Natural killer cell (primary cell): Measurements from ENCODE around the gene HSPA5. TPM values are rescaled to one million over a fixed set of nuclear protein-coding genes. Genes with fewer than 3 reads are reported as not detected.
"Not testable (repeated sequence)": the region's sequence is repeated elsewhere in the genome, so short reads cannot be mapped to it uniquely, and the experiment has no call there.

Source experiments
- ATAC-seq, 3 donors: fragments of 150-1000 bp in 2 of 3; fragments of 200-7000 bp in 1 of 3; cut with Tn5 transposase; 1 replicate in 1 of 3; 2 replicates in 2 of 3; pipeline ENCODE4 v1.10.0; 2021; ENCODE audit warnings: mild to moderate bottlenecking in 2 of 3, moderate library complexity in 2 of 3
- DNase-seq, 2 donors: peaks; one replicate each; pipeline versions ENCODE4 v3.0.0 to v3.0.0-alpha.2; 2013 to 2021; ENCODE audit warnings: mixed read lengths in 1 of 2
- H3K27ac ChIP-seq: one replicate; pipeline ENCODE4 v1.5.1; 2013; ENCODE audit warnings: mild to moderate bottlenecking, low read length
- H3K27me3 ChIP-seq: one replicate; pipeline ENCODE4 v1.6.1; 2013; ENCODE audit warnings: low read length; ENCODE audit not compliant: control insufficient read depth, insufficient read depth
- H3K36me3 ChIP-seq: one replicate; pipeline ENCODE4 v1.6.1; 2013; ENCODE audit warnings: low read length; ENCODE audit not compliant: control insufficient read depth, insufficient read depth
- H3K4me1 ChIP-seq: one replicate; pipeline ENCODE4 v1.6.1; 2013; ENCODE audit warnings: low read length; ENCODE audit not compliant: control insufficient read depth, insufficient read depth
- H3K4me3 ChIP-seq: one replicate; pipeline ENCODE4 v1.5.1; 2013; ENCODE audit warnings: low read length
- H3K9me3 ChIP-seq: one replicate; pipeline ENCODE4 v1.6.1; 2013; ENCODE audit warnings: low read length; ENCODE audit not compliant: control insufficient read depth, insufficient read depth
- H3K27ac Mint-ChIP-seq, 2 donors: one replicate each; pipeline ENCODE4 v1.8.0; 2022; ENCODE audit warnings: mild to moderate bottlenecking in 2 of 2, mixed read lengths in 2 of 2, moderate library complexity in 1 of 2
- H3K27me3 Mint-ChIP-seq, 2 donors: one replicate each; pipeline ENCODE4 v1.8.0; 2022; ENCODE audit warnings: low read depth in 2 of 2, mixed read lengths in 2 of 2
- H3K36me3 Mint-ChIP-seq: one replicate; pipeline ENCODE4 v1.8.0; 2022; ENCODE audit warnings: mixed read lengths
- H3K4me1 Mint-ChIP-seq, 2 donors: one replicate each; pipeline ENCODE4 v1.8.0; 2022; ENCODE audit warnings: mixed read lengths in 2 of 2
- H3K4me3 Mint-ChIP-seq: one replicate; pipeline ENCODE4 v1.8.0; 2022; ENCODE audit warnings: mild to moderate bottlenecking, moderate library complexity, mixed read lengths
- H3K9me3 Mint-ChIP-seq, 2 donors: one replicate each; pipeline ENCODE4 v1.8.0; 2022; ENCODE audit warnings: mixed read lengths in 2 of 2
- WGBS: methylation state at CpG from one replicate; pipeline ENCODE4 v1.1.7; 2013; ENCODE audit warnings: missing lambda C conversion rate; ENCODE audit not compliant: insufficient coverage; 5-methylcytosine and 5-hydroxymethylcytosine counted together
- intact Hi-C: fragments of 100-400 bp; cut with micrococcal nuclease; formaldehyde crosslinking; loops from one replicate; pipeline ENCODE4 v1.14.2; 2022
- total RNA-seq, 4 donors: library from RNA; stranded (reverse); fragments of 120-200 nt in 1 of 4; gene quantifications; one replicate each; pipeline versions ENCODE4 v1.2.3 to v1.2.4, GENCODE V29; 2013 to 2022
- TF ChIP-seq, protein P1 (sequence below): fragments of 200-600 bp; IDR thresholded peaks from one replicate; pipeline ENCODE4 v1.8.0; 2022; ENCODE audit warnings: antibody characterized with exemption

HSPA5 gene
- total RNA-seq, 3 donors from 2014 or later (not counting 1 experiment from before 2014, with no cell fraction given), result 222 to 281 (median 275) TPM

DNA sequence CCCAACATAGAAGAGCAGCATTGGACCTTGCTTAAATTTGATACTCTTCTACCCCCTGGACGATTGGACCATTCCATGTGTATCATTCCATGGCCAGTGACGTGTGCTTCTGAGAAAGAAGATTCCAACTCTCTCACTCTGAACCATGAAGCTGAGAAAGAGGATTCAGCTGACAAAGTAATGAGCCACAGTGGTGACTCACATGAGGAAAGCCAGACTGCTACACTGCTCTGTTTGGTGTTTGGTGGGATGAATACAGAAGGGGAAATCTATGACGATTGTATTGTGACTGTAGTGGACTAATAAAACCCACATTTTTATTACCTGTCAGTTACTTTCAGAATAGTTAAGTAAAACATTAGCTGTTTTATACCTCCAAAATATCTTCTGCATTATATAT lies 7.5 kb downstream of the HSPA5 start:
- H3K27ac ChIP-seq, result no peak overlapping the region
- H3K9me3 ChIP-seq, result no peaks in the 10 kb centered on the region
- no peak for DNase-seq
- intact Hi-C loops, result no loop called here
- peak overlapping the region in 1 of 2 donors; percentile 45 for H3K27ac Mint-ChIP-seq
- H3K4me3 ChIP-seq, result no peak overlapping the region
- H3K9me3 Mint-ChIP-seq, result no peaks in the 10 kb centered on the region
- TF ChIP-seq, protein P1, sequence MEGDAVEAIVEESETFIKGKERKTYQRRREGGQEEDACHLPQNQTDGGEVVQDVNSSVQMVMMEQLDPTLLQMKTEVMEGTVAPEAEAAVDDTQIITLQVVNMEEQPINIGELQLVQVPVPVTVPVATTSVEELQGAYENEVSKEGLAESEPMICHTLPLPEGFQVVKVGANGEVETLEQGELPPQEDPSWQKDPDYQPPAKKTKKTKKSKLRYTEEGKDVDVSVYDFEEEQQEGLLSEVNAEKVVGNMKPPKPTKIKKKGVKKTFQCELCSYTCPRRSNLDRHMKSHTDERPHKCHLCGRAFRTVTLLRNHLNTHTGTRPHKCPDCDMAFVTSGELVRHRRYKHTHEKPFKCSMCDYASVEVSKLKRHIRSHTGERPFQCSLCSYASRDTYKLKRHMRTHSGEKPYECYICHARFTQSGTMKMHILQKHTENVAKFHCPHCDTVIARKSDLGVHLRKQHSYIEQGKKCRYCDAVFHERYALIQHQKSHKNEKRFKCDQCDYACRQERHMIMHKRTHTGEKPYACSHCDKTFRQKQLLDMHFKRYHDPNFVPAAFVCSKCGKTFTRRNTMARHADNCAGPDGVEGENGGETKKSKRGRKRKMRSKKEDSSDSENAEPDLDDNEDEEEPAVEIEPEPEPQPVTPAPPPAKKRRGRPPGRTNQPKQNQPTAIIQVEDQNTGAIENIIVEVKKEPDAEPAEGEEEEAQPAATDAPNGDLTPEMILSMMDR, result no peak
- no peaks in the 10 kb centered on the region for H3K27me3 ChIP-seq
- H3K4me3 Mint-ChIP-seq, result no peak overlapping the region
- H3K4me1 Mint-ChIP-seq, result peaks cover 33 to 35% of the 10 kb centered on the region in 2 donors
- H3K4me1 ChIP-seq, result peaks cover 12% of the 10 kb centered on the region
- peaks cover 60% of the 10 kb centered on the region for H3K36me3 ChIP-seq
- peak in 2 of 3 donors; percentile 9 to 12 for ATAC-seq
- 92% methylated on average over 2 of the region's 3 CpGs for WGBS
- peaks cover 22% of the 10 kb centered on the region for H3K36me3 Mint-ChIP-seq
- no peaks in the 10 kb centered on the region for H3K27me3 Mint-ChIP-seq

DNA sequence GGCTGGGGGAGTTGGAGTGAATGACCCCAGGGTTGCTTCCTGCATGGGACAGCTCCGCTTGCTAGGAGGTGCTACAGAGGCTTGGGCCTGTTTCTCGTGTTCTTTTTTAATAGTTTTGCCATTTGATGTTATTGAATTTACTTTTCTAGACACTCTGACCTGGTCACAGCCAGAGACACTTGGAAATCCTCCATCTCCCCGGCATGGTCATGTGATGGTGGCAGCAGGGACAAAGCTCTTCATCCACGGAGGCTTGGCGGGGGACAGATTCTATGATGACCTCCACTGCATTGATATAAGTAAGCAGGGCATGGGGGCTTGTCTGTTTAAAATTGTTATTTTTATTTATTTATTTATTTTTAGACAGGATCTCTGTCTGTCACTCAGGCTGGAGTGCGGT lies 13.4 kb downstream of the HSPA5 start:
- no peaks in the 10 kb centered on the region for H3K36me3 Mint-ChIP-seq
- H3K4me1 Mint-ChIP-seq, result no peaks in the 10 kb centered on the region
- no peaks in the 10 kb centered on the region for H3K9me3 Mint-ChIP-seq
- ATAC-seq, result no peak
- Histone ChIP-seq H3K36me3 (peaks cover 15% of the 10 kb centered on the region), H3K9me3 (no peaks in the 10 kb centered on the region), H3K4me3 (no peak overlapping the region), H3K27me3 (no peaks in the 10 kb centered on the region), H3K4me1 (no peaks in the 10 kb centered on the region), H3K27ac (no peak overlapping the region)
- WGBS, result 98% methylated on average over 6 of the region's 6 CpGs
- DNase-seq, result no peak
- TF ChIP-seq, protein P1, result no peak
- H3K4me3 Mint-ChIP-seq, result no peak overlapping the region
- intact Hi-C loops, result no loop called here
- H3K27ac Mint-ChIP-seq, result no peak overlapping the region
- no peaks in the 10 kb centered on the region for H3K27me3 Mint-ChIP-seq

- H3K27me3 Mint-ChIP-seq, H3K27me3 ChIP-seq, H3K36me3 Mint-ChIP-seq, H3K4me3 ChIP-seq, H3K36me3 ChIP-seq, DNase-seq, H3K9me3 ChIP-seq, ATAC-seq, H3K27ac ChIP-seq, H3K4me3 Mint-ChIP-seq, H3K4me1 ChIP-seq, H3K9me3 Mint-ChIP-seq, H3K27ac Mint-ChIP-seq, intact Hi-C loops, H3K4me1 Mint-ChIP-seq: not testable (repeated sequence)
These were observed 16.3 kb downstream of the HSPA5 start for GRCh38 chr9:125224858-125225257.

DNA sequence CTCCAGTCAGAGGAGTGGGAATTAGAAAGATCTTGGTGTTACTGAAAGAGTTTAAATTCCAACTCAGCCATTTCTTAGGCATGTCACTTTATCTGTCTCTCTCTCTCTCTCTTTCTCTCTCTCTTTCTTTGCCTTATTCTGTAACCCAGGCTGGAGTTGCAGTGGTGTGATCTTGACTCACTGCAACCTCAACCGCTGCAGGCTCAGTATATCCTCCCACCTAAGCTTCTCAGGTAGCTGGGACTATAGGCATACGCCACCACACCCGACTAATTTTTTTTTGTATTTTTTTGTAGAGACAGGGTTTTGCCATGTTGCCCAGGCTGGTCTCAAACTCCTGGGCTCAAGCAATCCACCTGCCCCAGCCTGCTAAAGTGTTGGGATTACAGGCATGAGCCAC lies 22.5 kb downstream of the HSPA5 start:
- Mint-ChIP-seq H3K9me3 (no peaks in the 10 kb centered on the region), H3K27ac (no peak overlapping the region), H3K27me3 (no peaks in the 10 kb centered on the region), H3K36me3 (no peaks in the 10 kb centered on the region), H3K4me1 (no peaks in the 10 kb centered on the region), H3K4me3 (no peak overlapping the region)
- no peak overlapping the region for H3K4me3 ChIP-seq
- 96% methylated on average over 3 of the region's 3 CpGs for WGBS
- DNase-seq, result no peak
- H3K27ac ChIP-seq, result no peak overlapping the region
- ATAC-seq, result no peak
- no peaks in the 10 kb centered on the region for H3K9me3 ChIP-seq
- H3K27me3 ChIP-seq, result no peaks in the 10 kb centered on the region
- intact Hi-C loops, result no loop called here
- no peaks in the 10 kb centered on the region for H3K4me1 ChIP-seq
- TF ChIP-seq, protein P1, result no peak
- H3K36me3 ChIP-seq, result no peaks in the 10 kb centered on the region
